HepG2 (cell line): ENCODE measurements around the gene BRD3. TPM values are rescaled to one million over a fixed set of nuclear protein-coding genes. Genes with fewer than 3 reads are reported as not detected.

Source experiments
- ATAC-seq: fragments of 200-7000 bp; cut with Tn5 transposase; 3 replicates; pipeline ENCODE4 v1.9.1; 2020; ENCODE audit warnings: mild to moderate bottlenecking, moderate library complexity
- BruUV-seq: library from RNA; stranded (reverse); fragments of 400-500 nt; replicated peaks from 2 replicates; lab custom pipeline; 2021; lab: Mats Ljungman, UMichigan
- CTCF ChIA-PET: fragments of 300-600 bp; formaldehyde crosslinking; extraction: SDS; loops from one replicate; lab custom pipeline; 2021; ENCODE audit warnings: low total read pairs, inconsistent platforms, low intra/inter-chr PET ratio; lab: Yijun Ruan, JAX
- POLR2A ChIA-PET: fragments of 350-600 bp; sonication (Branson Sonifier 250); formaldehyde crosslinking; loops from one replicate; lab custom pipeline; 2020; ENCODE audit warnings: antibody characterized with exemption, inconsistent platforms; lab: Yijun Ruan, JAX
- DNase-seq: peaks from one replicate; pipeline ENCODE4 v3.0.0-alpha.2; 2015; ENCODE audit warnings: low spot score
- FAIRE-seq: peaks from 3 replicates; lab custom pipeline; 2011; peaks lifted over from hg19 to GRCh38; lab: Jason Lieb, UNC
- H2AFZ ChIP-seq: one replicate; pipeline ENCODE4 v1.6.1; 2011; ENCODE audit warnings: low read length, inconsistent platforms
- H3K27ac ChIP-seq: fragments of 300-600 bp; 3 replicates; pipeline ENCODE4 v1.8.0; 2011; ENCODE audit warnings: mixed run types, mild to moderate bottlenecking, mixed read lengths, low read length, inconsistent platforms; ENCODE audit not compliant: insufficient read depth; ENCODE audit errors: extremely low read length
- H3K27me3 ChIP-seq, 2 experiments: fragments of 200-600 bp in 1 of 2; 2 replicates in 1 of 2; 3 replicates in 1 of 2; pipeline versions ENCODE4 v1.6.0 to v1.8.0; 2011; ENCODE audit warnings: low read length in 2 of 2, mild to moderate bottlenecking in 2 of 2, moderate library complexity in 2 of 2, inconsistent platforms in 1 of 2; ENCODE audit not compliant: insufficient read depth in 2 of 2, control insufficient read depth in 1 of 2
- H3K36me3 ChIP-seq, 2 experiments: fragments of 200-600 bp in 1 of 2; replicated peaks in 1 of 2; 2 replicates in 1 of 2; 3 replicates in 1 of 2; pipeline versions ENCODE4 v1.5.1 to v1.8.0; 2011; ENCODE audit warnings: low read length in 2 of 2, inconsistent platforms in 1 of 2; ENCODE audit not compliant: insufficient read depth in 2 of 2, control insufficient read depth in 1 of 2
- H3K4me1 ChIP-seq: 2 replicates; pipeline ENCODE4 v1.5.1; 2012; ENCODE audit warnings: low read length, inconsistent platforms; ENCODE audit not compliant: insufficient read depth
- H3K4me2 ChIP-seq: 2 replicates; pipeline ENCODE4 v1.6.0; 2011; ENCODE audit warnings: low read depth, low read length, inconsistent platforms
- H3K4me3 ChIP-seq, 3 experiments: fragments of 200-600 bp in 1 of 3; sonication (generic), shearing (Covaris generic) in 1 of 3; replicated peaks in 1 of 3; 2 replicates each; pipeline ENCODE4 v1.5.1; 2011 to 2016; ENCODE audit warnings: low read length in 3 of 3, inconsistent platforms in 2 of 3, low read depth in 2 of 3, mild to moderate bottlenecking in 2 of 3, control low read depth in 1 of 3, mixed read lengths in 1 of 3; ENCODE audit not compliant: insufficient read depth in 1 of 3
- H3K79me2 ChIP-seq: one replicate; pipeline ENCODE4 v1.6.1; 2011; ENCODE audit warnings: low read length, inconsistent platforms; ENCODE audit not compliant: insufficient read depth
- H3K9ac ChIP-seq: 2 replicates; pipeline ENCODE4 v1.6.0; 2011; ENCODE audit warnings: mild to moderate bottlenecking, low read depth, low read length, inconsistent platforms; ENCODE audit not compliant: insufficient read depth
- H3K9me3 ChIP-seq: 2 replicates; pipeline ENCODE4 v1.5.1; 2012; ENCODE audit warnings: mild to moderate bottlenecking, low read length
- H4K20me1 ChIP-seq: 2 replicates; pipeline ENCODE4 v1.6.0; 2011; ENCODE audit warnings: inconsistent platforms, mild to moderate bottlenecking, low read length, moderate library complexity; ENCODE audit not compliant: insufficient read depth
- EHMT2 ChIP-seq: fragments of 200-600 bp; sonication (generic); IDR thresholded peaks from 2 replicates; pipeline ENCODE4 v1.7.0; 2017; ENCODE audit warnings: antibody characterized with exemption, low read depth, low read length, borderline replicate concordance
- ZFP36L1 ChIP-seq: sonication (generic); formaldehyde crosslinking; IDR thresholded peaks from 2 replicates; pipeline ENCODE4 v1.8.0; 2022; ENCODE audit warnings: mild to moderate bottlenecking, missing genetic modification reagents, moderate library complexity
- WGBS: methylation state at CpG from one replicate; pipeline ENCODE4 v1.1.6; 2017; ENCODE audit warnings: low lambda C conversion rate; 5-methylcytosine and 5-hydroxymethylcytosine counted together
- in situ Hi-C: cut with HindIII; loops from 2 replicates; pipeline ENCODE4 v1.10.0; 2017; ENCODE audit warnings: low pct_unique_long_range_greater_than_20kb; ENCODE audit not compliant: extremely low pct_ligation_motif_present
- intact Hi-C: fragments of 100-400 bp; cut with micrococcal nuclease; formaldehyde crosslinking; loops from one replicate; pipeline ENCODE4 v1.10.0; 2022; ENCODE audit not compliant: unreplicated experiment
- polyA plus RNA-seq, 8 experiments: library from polyadenylated mRNA; depleted of rRNA in 3 of 8; stranded (reverse) in 7 of 8; unstranded in 1 of 8; fragments of >200 nt; fragmentation: Illumina TruSeq in 4 of 8; extraction: Trizol in 4 of 8; gene quantifications; 2 replicates each; pipeline versions ENCODE4 v1.2.1 to v1.2.3, GENCODE V29; 2011 to 2016; ENCODE audit warnings: low read depth in 4 of 8, missing spikeins in 1 of 8, mixed read lengths in 1 of 8; ENCODE audit not compliant: insufficient read depth in 1 of 8
- total RNA-seq, 5 experiments: library from RNA; depleted of rRNA; stranded (reverse); fragments of >200 nt; fragmentation: Illumina TruSeq; extraction: Trizol; gene quantifications; 2 replicates each; pipeline ENCODE4 v1.2.3, GENCODE V29; 2016; ENCODE audit warnings: low read depth in 1 of 5
- TF ChIP-seq, protein P1 (sequence below): sonication (generic); formaldehyde crosslinking; IDR thresholded peaks from 2 replicates; pipeline ENCODE4 v1.4.0; 2020; ENCODE audit warnings: missing genetic modification reagents
- TF ChIP-seq, protein P2 (sequence below): sonication (generic); formaldehyde crosslinking; IDR thresholded peaks from 2 replicates; pipeline ENCODE4 v1.8.0; 2022; ENCODE audit warnings: low read depth, missing genetic modification reagents

The BRD3 gene
- total and polyA plus RNA-seq, 2 of the 13 experiments (the other 11 are each of a cell fraction or from before 2014, with no cell fraction given) = 5.9 to 12.9 TPM

DNA sequence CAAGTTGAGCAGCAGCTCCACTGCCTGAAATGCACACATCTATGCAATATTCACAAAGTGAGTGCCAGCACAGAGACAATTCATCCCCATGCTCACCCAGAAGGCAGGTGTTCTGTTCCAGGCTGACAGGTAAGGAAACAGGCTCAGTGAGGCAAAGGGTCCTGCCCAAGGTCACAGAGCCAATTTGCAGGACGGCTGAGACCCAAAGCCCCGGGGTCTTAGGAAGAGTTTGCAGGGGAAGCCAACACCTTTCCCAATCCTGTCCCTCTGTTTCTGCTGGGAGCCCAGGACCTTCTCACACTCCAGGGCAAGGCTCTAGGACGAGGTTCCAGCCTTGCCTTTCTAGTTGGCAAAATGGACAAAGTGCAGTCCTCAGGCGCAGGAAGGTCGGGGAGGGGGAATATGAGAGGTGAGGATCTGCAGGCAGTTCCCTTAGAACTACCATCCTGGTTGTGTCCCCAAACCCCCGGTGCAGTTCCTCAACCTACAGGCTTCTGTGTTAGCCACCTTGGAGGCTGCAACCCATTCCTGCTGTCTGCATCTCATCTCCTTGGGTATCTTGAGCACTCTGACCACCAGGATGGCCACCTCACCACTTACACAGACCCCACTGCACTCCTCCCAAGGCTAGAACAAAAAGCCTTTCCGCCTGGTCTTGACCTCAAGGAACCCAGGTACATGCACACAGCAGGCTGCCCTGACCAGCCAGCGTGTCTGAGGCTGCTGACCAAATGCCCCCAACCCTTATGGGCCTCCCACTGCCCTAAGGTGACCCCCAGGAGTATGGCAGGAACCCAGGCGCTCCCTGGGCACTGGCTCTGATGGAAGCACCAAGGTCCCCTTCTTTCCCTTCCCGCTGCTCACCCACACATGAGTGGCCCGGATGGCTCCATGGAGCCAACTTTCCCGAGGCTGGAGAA is 1.9 kb upstream of the BRD3 start:
- CTCF ChIA-PET = no interaction called here
- Histone ChIP-seq H3K9ac (no peak overlapping the region), H3K4me3 (peak overlapping the region in 1 of 3 experiments; percentile 97; a peak in 3 of 6 replicates), H3K4me1 (peaks cover 32% of the 10 kb centered on the region), H3K4me2 (peak overlapping the region; percentile 79), H4K20me1 (peaks cover 14% of the 10 kb centered on the region), H3K9me3 (no peaks in the 10 kb centered on the region), H3K36me3 (no peaks in the 10 kb centered on the region), H3K27me3 (peaks cover 9 to 51% of the 10 kb centered on the region in 2 experiments), H2AFZ (no peak overlapping the region), H3K27ac (no peak overlapping the region), H3K79me2 (peaks cover 25% of the 10 kb centered on the region)
- FAIRE-seq (no peak), ATAC-seq (no peak), DNase-seq (no peak)
- TF ChIP-seq, protein P1, sequence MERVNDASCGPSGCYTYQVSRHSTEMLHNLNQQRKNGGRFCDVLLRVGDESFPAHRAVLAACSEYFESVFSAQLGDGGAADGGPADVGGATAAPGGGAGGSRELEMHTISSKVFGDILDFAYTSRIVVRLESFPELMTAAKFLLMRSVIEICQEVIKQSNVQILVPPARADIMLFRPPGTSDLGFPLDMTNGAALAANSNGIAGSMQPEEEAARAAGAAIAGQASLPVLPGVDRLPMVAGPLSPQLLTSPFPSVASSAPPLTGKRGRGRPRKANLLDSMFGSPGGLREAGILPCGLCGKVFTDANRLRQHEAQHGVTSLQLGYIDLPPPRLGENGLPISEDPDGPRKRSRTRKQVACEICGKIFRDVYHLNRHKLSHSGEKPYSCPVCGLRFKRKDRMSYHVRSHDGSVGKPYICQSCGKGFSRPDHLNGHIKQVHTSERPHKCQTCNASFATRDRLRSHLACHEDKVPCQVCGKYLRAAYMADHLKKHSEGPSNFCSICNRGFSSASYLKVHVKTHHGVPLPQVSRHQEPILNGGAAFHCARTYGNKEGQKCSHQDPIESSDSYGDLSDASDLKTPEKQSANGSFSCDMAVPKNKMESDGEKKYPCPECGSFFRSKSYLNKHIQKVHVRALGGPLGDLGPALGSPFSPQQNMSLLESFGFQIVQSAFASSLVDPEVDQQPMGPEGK (CRISPR knock-in tag) = no peak
- TF ChIP-seq, protein P2, sequence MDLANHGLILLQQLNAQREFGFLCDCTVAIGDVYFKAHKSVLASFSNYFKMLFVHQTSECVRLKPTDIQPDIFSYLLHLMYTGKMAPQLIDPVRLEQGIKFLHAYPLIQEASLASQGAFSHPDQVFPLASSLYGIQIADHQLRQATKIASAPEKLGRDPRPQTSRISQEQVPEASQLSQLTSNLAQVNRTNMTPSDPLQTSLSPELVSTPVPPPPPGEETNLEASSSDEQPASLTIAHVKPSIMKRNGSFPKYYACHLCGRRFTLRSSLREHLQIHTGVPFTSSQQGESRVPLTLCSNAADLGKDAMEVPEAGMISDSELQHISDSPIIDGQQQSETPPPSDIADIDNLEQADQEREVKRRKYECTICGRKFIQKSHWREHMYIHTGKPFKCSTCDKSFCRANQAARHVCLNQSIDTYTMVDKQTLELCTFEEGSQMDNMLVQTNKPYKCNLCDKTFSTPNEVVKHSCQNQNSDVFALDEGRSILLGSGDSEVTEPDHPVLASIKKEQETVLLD (CRISPR knock-in tag) = no peak
- TF ChIP-seq EHMT2 (no peak), ZFP36L1 (CRISPR knock-in tag) (no peak)
- intact Hi-C loops = loop anchor here (5.0 kb wide), 1 partner anchor 42 kb away; the partner anchor contains the start of gene BRD3OS
- no TSS peak for BruUV-seq
- in situ Hi-C loops = loop anchor here (10.0 kb wide), 1 partner anchor 265 kb away; no protein-coding TSS in a partner anchor
- POLR2A ChIA-PET = interaction anchor here (0.7 kb wide), 1 partner anchor 26 kb away, joined by 5 read pairs; no protein-coding TSS in a partner anchor
- WGBS = 18% methylated on average over 9 of the region's 12 CpGs
